Measurements from ENCODE around the gene NAV2. TPM values are rescaled to one million over a fixed set of nuclear protein-coding genes. Genes with fewer than 3 reads are reported as not detected.

NAV2 gene
- total RNA-seq, 1 experiment from 2014 or later: 32.3 TPM

DNA sequence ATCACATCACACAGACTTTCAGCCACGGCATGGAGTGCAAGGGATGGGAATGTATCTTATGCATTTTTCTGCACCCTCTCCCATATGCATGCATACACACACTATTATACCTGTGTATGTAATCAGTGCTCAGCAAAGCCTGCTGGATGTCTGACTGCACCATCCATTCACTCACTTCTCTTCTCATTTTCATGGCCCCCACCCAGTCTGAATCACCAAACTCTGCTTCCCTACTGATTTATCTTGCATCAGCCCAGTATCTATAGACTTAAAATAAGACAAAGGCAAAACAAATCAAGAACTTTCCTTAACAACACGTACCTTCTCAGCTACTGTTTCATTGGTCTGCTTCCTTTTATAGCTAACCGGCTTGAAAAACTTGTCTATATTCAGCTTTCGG, 426.1 kb downstream of the NAV2 start:
- DNase-seq (ENCODE audit: low read depth): no peak

GRCh38 chr11:20154381-20154780, 441.7 kb downstream of the NAV2 start:
- peak; percentile 77 for DNase-seq (ENCODE audit: low read depth)

- DNase-seq (ENCODE audit: low read depth): no peak
Measured at GRCh38 chr11:20155683-20156279, 443.1 kb downstream of the NAV2 start.

DNA sequence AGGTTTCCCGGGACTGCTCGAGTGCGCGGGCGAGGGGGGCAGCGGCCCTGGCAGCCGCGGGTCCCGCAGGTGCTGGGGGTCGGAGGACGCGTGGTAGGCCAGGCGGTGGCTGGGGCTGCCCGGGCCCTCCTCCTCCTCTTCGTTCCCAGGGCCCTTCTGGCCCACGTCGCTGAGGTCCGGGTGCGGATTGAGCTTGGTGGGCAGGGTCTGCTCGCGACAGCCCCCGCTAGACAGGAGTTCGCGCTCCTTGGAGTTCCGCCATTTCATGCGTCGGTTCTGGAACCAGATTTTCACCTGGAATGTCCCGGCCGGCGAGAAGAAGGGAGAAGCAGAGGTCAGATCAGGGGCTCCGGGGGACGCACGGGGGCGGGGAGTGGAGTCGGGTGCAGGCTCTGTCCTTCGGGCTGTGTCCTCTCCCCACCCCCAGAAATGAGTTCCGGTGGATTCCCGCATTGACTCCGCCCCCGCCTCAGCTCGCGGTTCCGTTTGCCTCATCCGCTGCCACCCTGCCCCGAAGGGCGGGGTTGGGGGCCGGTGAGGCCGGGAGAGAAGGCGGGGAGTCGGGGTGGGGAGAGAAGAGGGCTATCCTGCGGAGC, 443.7 kb downstream of the NAV2 start:
- DNase-seq (ENCODE audit: low read depth): no peak

- no peak for DNase-seq (ENCODE audit: low read depth)
Measured at GRCh38 chr11:20156876-20157613, 444.4 kb downstream of the NAV2 start.

- no peak for DNase-seq (ENCODE audit: low read depth)
Measured at GRCh38 chr11:20157728-20158127, 445.1 kb downstream of the NAV2 start.

- DNase-seq (ENCODE audit: low read depth): peak; percentile 45
Measured at GRCh38 chr11:20158597-20159257, 446.1 kb downstream of the NAV2 start.

DNA sequence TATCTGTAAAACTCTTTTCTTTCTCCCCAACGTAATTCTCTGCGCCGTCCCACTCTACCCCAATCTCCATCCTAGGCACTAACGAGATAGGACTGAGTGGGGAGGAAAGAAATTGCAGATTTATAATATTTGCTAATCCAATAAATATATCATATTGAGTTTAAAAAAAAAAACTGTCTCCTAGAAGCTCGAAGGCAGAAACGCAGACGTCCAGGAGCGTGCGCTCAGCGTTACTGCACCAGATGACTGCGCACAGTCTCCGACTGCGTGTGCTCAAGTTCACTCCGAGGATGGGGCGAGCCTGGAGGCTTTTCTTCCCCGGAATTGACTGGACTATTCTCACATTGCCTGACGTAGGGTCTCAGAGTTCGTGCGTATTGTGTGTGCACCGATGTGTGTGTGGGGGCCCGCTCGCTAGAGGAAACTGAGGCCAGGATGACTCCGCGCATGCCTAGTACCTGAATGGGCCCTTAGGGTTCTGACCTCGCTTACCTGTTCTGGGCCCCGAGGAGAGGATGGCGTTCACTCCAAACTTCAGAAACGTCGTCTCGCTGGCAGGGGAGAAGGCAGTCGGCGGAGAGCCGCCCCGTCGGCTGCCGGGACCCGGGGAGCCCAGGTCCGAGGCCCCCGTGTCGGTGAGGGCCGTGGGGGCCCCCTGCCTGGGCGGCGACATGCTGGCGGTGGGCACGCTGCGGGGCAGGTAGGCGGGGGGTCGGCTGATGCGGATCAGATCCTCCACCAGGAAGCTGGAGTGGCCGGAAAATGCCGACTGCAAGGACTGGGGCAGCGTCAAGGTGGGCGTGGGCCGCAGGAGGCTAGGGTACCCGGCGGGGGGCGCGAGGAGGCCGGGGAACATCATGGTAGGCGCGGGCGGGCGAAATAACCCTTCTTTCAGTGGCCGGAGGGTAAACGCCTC, 447.1 kb downstream of the NAV2 start:
- no peak for DNase-seq (ENCODE audit: low read depth)

- DNase-seq (ENCODE audit: low read depth): no peak
Measured at GRCh38 chr11:20160425-20161229, 448.0 kb downstream of the NAV2 start, which contains the start of gene DBX1. Gene DBX1 (minus strand): TSS chr11:20160475. CDS start chr11:20160324, 151 bp downstream.

DNA sequence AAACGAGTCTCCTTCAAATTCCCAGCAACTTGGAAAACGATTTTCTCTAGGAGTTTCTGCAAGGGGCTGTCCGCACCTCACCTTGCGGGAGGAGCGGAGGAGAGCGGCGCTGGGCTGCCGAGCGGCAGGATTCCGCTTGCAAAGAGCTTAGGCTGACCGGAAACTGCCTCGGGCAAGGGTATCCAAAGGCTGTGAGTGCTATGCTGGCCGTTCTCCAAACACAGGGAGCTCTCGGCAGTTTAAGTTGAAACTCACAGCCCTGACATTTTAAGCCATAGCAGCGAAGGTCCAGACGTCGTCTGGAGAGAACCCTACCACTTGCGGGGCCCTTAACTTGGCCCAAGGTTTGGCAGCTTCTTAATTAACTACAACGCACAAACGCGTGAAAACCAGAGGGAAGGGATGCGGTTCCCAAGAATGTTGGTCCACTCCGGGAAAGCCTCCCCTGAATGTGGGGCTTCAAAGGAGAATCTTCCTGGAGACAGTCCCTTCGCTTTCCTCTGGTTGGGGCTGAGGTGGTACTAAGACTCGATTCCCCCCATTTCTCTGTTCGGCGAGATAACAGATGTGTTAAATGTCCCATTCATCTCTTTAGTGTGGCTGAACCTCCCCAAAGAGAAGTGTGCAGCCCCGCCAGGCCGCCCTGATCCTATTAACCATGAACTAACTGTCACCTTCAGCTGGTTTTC, 448.7 kb downstream of the NAV2 start:
- DNase-seq (ENCODE audit: low read depth): no peak

DNA sequence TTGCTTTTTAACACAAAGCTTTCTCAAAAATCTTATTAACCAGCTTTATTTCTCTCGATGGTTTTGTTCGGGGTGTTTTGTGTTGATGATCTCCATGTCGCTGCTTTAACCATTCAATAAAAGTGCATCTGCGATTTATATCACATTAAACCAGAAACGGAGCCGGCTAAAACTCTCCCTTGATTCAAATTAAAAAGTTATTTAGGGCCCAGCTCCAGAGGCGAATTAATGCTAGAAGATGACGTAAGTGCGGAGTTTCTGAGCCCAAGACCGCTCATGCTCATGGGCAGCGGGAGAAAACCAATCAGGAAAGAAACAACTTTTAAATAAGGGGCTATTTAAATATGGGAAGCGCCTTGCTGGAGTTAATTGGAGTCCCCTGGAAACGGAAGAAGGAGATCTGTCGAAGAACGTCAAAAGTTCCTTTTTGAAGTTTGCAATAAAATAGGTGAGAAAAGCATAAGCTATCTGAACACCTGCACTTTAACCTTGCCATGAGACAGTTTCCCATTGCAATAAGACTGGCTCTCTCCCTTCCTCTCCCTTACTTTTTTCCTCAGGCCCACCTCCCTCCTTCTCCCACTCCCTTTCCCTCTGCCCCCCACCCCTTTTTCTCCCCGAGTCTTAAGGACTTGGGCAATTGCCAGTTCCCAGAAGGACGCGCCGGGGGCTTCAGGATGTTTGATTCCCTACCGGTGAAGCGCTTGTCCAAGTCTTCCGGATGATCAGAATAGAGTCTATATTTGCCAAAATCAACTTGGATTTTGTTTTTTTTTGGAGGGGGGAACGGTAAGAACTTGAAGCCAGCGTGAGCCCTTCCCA, 449.5 kb downstream of the NAV2 start:
- no peak for DNase-seq (ENCODE audit: low read depth)

- DNase-seq (ENCODE audit: low read depth): peak; percentile 12
Measured at GRCh38 chr11:20162824-20163782, 450.5 kb downstream of the NAV2 start.

GRCh38 chr11:20163783-20164481, 451.3 kb downstream of the NAV2 start:
- no peak for DNase-seq (ENCODE audit: low read depth)

Data from LHCN-M2 (cell line).